ENCODE results near the gene EXOC3L1. TPM values are rescaled to one million over a fixed set of nuclear protein-coding genes. Genes with fewer than 3 reads are reported as not detected.

EXOC3L1 gene
- total RNA-seq, 1 experiment from 2014 or later = 4.0 TPM

GRCh38 chr16:67145746-67146145, 44.2 kb downstream of the EXOC3L1 start (continued):
- no peak for TF ChIP-seq NR1H2 (CRISPR knock-in tag; IDR thresholded peaks at IDR 0.05)

DNA sequence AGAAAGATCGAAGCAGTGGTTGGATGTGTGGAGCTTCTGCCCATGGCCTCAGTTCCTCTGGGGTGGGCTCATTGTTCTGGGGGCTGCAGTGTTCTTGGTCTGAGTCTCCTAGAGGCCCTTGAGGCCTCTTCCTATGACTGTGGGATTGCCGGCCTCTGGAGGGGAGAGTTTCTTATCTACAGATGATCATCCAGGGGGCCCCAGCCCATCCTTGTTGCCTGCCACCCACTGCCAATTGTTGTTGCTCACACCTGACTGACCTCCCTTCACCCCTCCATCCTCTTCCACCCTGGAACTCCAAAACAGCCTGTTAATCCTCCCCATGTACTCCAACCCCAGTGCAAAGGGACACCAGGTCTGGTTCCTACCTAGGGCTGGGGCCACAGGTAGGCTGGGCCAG, 45.0 kb downstream of the EXOC3L1 start:
- CTCF ChIA-PET = interaction anchor here (1.5 to 3.6 kb wide), 2 partner anchors 10 to 127 kb away, joined by 4 to 10 read pairs; no protein-coding TSS in a partner anchor
- no peaks in the 10 kb centered on the region for H3K9me3 Mint-ChIP-seq
- POLR2A ChIA-PET = interaction anchor here (0.6 kb wide), 1 partner anchor 322 kb away, joined by 3 read pairs; no protein-coding TSS in a partner anchor
- H3K36me3 Mint-ChIP-seq = peaks cover 37% of the 10 kb centered on the region
- peaks cover 7% of the 10 kb centered on the region for H3K27me3 Mint-ChIP-seq (ENCODE audit: low read depth)
- no peak for ATAC-seq
- H3K27ac Mint-ChIP-seq = no peak overlapping the region
- no peaks in the 10 kb centered on the region for H3K4me1 Mint-ChIP-seq
- no peak overlapping the region for H3K4me3 Mint-ChIP-seq
- TF ChIP-seq MYBL2 (CRISPR knock-in tag; IDR thresholded peaks at IDR 0.05) = no peak
- no peak for TF ChIP-seq FOXK1 (CRISPR knock-in tag; IDR thresholded peaks at IDR 0.05)
- no peak for TF ChIP-seq ZNF121 (CRISPR knock-in tag; IDR thresholded peaks at IDR 0.05)
- no peak for TF ChIP-seq E2F1 (CRISPR knock-in tag; IDR thresholded peaks at IDR 0.05)
- TF ChIP-seq, protein P1, sequence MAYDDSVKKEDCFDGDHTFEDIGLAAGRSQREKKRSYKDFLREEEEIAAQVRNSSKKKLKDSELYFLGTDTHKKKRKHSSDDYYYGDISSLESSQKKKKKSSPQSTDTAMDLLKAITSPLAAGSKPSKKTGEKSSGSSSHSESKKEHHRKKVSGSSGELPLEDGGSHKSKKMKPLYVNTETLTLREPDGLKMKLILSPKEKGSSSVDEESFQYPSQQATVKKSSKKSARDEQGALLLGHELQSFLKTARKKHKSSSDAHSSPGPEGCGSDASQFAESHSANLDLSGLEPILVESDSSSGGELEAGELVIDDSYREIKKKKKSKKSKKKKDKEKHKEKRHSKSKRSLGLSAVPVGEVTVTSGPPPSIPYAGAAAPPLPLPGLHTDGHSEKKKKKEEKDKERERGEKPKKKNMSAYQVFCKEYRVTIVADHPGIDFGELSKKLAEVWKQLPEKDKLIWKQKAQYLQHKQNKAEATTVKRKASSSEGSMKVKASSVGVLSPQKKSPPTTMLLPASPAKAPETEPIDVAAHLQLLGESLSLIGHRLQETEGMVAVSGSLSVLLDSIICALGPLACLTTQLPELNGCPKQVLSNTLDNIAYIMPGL (CRISPR knock-in tag; IDR thresholded peaks at IDR 0.05) = no peak
- DNase-seq (ENCODE audit: low spot score) = no peak

DNA sequence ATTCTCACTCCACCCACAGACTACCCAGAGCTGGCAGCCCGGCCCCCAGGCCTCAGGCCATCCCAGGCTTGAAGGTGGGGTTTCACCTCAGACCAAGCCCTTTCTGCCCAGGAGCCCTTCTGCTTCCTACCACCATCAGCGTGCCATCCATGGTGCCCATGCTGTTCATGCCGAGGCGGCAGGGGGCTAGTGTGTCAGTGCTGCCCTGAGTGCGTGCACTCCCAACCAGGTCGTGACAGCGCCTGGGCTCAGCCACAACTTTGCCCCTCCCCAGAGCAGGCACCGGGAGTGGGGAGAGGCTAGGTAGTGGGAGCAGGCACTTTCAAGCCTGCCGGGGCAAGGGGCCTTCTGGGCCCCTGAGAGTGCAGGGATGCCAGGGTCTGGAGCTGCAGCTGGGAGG, 47.6 kb downstream of the EXOC3L1 start:
- no peaks in the 10 kb centered on the region for H3K27me3 Mint-ChIP-seq (ENCODE audit: low read depth)
- H3K27ac Mint-ChIP-seq = no peak overlapping the region
- no peak for TF ChIP-seq SP1 (CRISPR knock-in tag; conservative IDR thresholded peaks at IDR 0.05)
- ATAC-seq = no peak
- H3K36me3 Mint-ChIP-seq = peaks cover 44% of the 10 kb centered on the region
- ChIA-PET POLR2A (no interaction called here), CTCF (interaction anchor here (0.7 to 1.8 kb wide), 4 partner anchors 13 to 181 kb away, joined by 3 to 5 read pairs (median 4); partner anchors contain the start of genes CES3 and NOL3)
- H3K9me3 Mint-ChIP-seq = no peaks in the 10 kb centered on the region
- no peak for DNase-seq (ENCODE audit: low spot score)
- no peaks in the 10 kb centered on the region for H3K4me1 Mint-ChIP-seq
- H3K4me3 Mint-ChIP-seq = no peak overlapping the region

GRCh38 chr16:67141391-67141790, 48.5 kb downstream of the EXOC3L1 start:
- DNase-seq (ENCODE audit: low spot score) (no peak), ATAC-seq (no peak)
- Mint-ChIP-seq H3K36me3 (peaks cover 45% of the 10 kb centered on the region), H3K27ac (no peak overlapping the region), H3K4me1 (no peaks in the 10 kb centered on the region), H3K9me3 (no peaks in the 10 kb centered on the region), H3K4me3 (no peak overlapping the region), H3K27me3 (ENCODE audit: low read depth) (no peaks in the 10 kb centered on the region)
- ChIA-PET CTCF (interaction anchor here (0.7 to 1.8 kb wide), 5 partner anchors 9 to 180 kb away, joined by 3 to 7 read pairs (median 4); partner anchors contain the start of genes B3GNT9, CES3 and NOL3), POLR2A (no interaction called here)
- TF ChIP-seq ZBTB21 (CRISPR knock-in tag; IDR thresholded peaks at IDR 0.05; ENCODE audit: borderline replicate concordance) (no peak), PREB (CRISPR knock-in tag; IDR thresholded peaks at IDR 0.05; ENCODE audit: borderline replicate concordance) (no peak), FOXP1 (CRISPR knock-in tag; IDR thresholded peaks at IDR 0.05; ENCODE audit: borderline replicate concordance) (no peak)

GRCh38 chr16:67137605-67138004, 52.3 kb downstream of the EXOC3L1 start:
- no peaks in the 10 kb centered on the region for H3K9me3 Mint-ChIP-seq
- no peak overlapping the region for H3K4me3 Mint-ChIP-seq
- DNase-seq (ENCODE audit: low spot score) (no peak), ATAC-seq (no peak)
- peaks cover 49% of the 10 kb centered on the region for H3K36me3 Mint-ChIP-seq
- ChIA-PET POLR2A (no interaction called here), CTCF (interaction anchor here (0.9 kb wide), 1 partner anchor 60 kb away, joined by 3 read pairs; no protein-coding TSS in a partner anchor)
- H3K27ac Mint-ChIP-seq = no peak overlapping the region
- TF ChIP-seq, protein P2, sequence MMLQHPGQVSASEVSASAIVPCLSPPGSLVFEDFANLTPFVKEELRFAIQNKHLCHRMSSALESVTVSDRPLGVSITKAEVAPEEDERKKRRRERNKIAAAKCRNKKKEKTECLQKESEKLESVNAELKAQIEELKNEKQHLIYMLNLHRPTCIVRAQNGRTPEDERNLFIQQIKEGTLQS (CRISPR knock-in tag; conservative IDR thresholded peaks at IDR 0.05) = no peak
- no peak for TF ChIP-seq EMX1 (CRISPR knock-in tag; IDR thresholded peaks at IDR 0.05)
- H3K4me1 Mint-ChIP-seq = no peaks in the 10 kb centered on the region
- H3K27me3 Mint-ChIP-seq (ENCODE audit: low read depth) = no peaks in the 10 kb centered on the region

Small RNA genes lying within 50 kb of the gene (microRNA-seq; reads per million reads assigned to microRNA genes)
- gene MIR328 (ENCODE audit: borderline number of aligned reads) = 18.9 reads per million, percentile 38 among the genes with 10 or more reads in this experiment

Other genes with a start within 250 kb of the EXOC3L1 start
- gene CES3, start 228.9 kb downstream of the EXOC3L1 start, total RNA-seq (2021) = 3.3 to 6.0 TPM (median 5.7 TPM) in 3 replicates
- 0.57 to 0.89 TPM (median 0.61 TPM) in 3 replicates for gene CES4A, start 201.5 kb downstream of the EXOC3L1 start, total RNA-seq (2021)
- gene CBFB, start 161.0 kb downstream of the EXOC3L1 start, total RNA-seq (2021) = 36.9 to 40.9 TPM (median 37.1 TPM) in 3 replicates
- gene PHAF1, start 80.2 kb downstream of the EXOC3L1 start, total RNA-seq (2021) = 16.9 to 18.8 TPM (median 17.4 TPM) in 3 replicates
- gene B3GNT9, start 39.1 kb downstream of the EXOC3L1 start, total RNA-seq (2021) = 6.4 to 7.8 TPM (median 7.6 TPM) in 3 replicates
- 1.4 to 2.1 TPM (median 1.7 TPM) in 3 replicates for gene TRADD, start 30.2 kb downstream of the EXOC3L1 start, total RNA-seq (2021)
- gene FBXL8, start 30.2 kb downstream of the EXOC3L1 start, total RNA-seq (2021) = 1.1 to 1.2 TPM (median 1.1 TPM) in 3 replicates
- gene HSF4, start 25.4 kb downstream of the EXOC3L1 start, total RNA-seq (2021) = 2.2 to 2.5 TPM (median 2.3 TPM) in 3 replicates
- 8.5 to 10.6 TPM (median 9.7 TPM) in 3 replicates for gene NOL3, start 19.6 kb downstream of the EXOC3L1 start, total RNA-seq (2021)
- 40.8 to 54.3 TPM (median 50.5 TPM) in 3 replicates for gene MATCAP1, start 6.2 kb downstream of the EXOC3L1 start, total RNA-seq (2021)
- gene E2F4, start 2.0 kb upstream of the EXOC3L1 start, total RNA-seq (2021) = 75.6 to 85.0 TPM (median 75.8 TPM) in 3 replicates
- gene ELMO3, start 9.0 kb upstream of the EXOC3L1 start, total RNA-seq (2021) = 13.6 to 15.6 TPM (median 15.3 TPM) in 3 replicates
- gene TMEM208, start 37.0 kb upstream of the EXOC3L1 start, total RNA-seq (2021) = 37.4 to 48.4 TPM (median 43.1 TPM) in 3 replicates
- gene FHOD1, start 57.3 kb upstream of the EXOC3L1 start, total RNA-seq (2021) = 68.9 to 81.3 TPM (median 71.5 TPM) in 3 replicates
- 10.3 to 14.4 TPM (median 12.9 TPM) in 3 replicates for gene SLC9A5, start 58.8 kb upstream of the EXOC3L1 start, total RNA-seq (2021)
- gene PLEKHG4, start 89.4 kb upstream of the EXOC3L1 start, total RNA-seq (2021) = 5.9 to 16.7 TPM (median 15.0 TPM) in 3 replicates
- 0.85 to 1.1 TPM (median 0.85 TPM) in 3 replicates for gene KCTD19, start 136.6 kb upstream of the EXOC3L1 start, total RNA-seq (2021)
- gene LRRC36, start 136.7 kb upstream of the EXOC3L1 start, total RNA-seq (2021) = 0.13 to 0.39 TPM (median 0.18 TPM) in 3 replicates
- 0.57 to 0.74 TPM (median 0.64 TPM) in 3 replicates for gene TPPP3, start 203.4 kb upstream of the EXOC3L1 start, total RNA-seq (2021)
- gene ZDHHC1, start 226.3 kb upstream of the EXOC3L1 start, total RNA-seq (2021) = 4.2 to 4.9 TPM (median 4.6 TPM) in 3 replicates
- 33.4 to 38.3 TPM (median 36.4 TPM) in 3 replicates for gene HSD11B2, start 241.0 kb upstream of the EXOC3L1 start, total RNA-seq (2021)